Measurements from ENCODE around the gene REXO5.

Gene REXO5

GRCh38 chr16:20879175-20880040 is 73.1 kb downstream of the REXO5 start:
- DNase-seq = no peak

DNA sequence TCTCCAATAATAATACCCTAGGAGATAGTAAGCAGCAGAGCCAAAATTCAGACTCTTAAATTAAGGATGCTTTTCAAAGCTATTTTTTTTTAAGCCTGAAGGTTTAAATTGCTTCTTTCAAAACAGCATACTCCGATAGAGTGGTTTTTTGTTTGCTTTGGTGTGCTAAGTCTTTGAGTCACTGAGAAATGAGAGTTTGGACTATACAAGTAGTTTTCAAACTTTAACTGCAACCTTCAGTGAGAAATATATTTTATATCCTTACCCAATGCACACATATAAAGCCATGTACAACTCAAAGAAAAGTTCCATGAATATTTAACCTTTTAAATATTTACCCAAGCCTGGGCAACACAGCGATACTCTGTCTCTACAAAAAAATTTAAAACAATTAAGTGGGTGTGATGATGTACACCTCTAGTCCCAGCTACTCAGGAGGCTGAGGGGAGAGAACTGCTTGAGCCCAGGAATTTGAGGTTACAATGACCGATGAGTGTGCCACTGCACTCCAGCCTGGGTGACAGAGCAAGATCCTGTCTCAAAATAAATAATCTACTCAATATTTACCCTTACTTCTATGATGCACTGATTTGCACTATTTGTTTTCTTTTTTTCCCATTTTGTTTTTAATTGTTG is 74.7 kb downstream of the REXO5 start:
- no peak for DNase-seq

DNA sequence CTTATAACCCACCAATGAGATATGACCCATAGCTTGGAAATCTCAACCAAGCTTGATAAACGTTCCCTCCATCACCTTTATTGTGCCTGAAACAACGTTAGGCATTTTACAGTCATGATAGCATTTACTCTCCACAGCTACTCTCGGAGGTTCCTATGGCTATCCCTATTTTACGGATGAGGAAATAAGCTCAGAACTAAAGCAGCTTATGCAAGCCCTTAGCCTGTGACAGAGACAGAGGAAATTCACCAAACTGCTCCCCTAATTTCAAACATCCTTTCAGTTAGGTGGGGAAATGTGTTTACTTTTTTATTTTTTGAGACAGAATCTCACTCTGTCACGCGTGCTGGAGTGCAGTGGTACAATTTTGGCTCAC is 75.2 kb downstream of the REXO5 start:
- no peak for DNase-seq

DNA sequence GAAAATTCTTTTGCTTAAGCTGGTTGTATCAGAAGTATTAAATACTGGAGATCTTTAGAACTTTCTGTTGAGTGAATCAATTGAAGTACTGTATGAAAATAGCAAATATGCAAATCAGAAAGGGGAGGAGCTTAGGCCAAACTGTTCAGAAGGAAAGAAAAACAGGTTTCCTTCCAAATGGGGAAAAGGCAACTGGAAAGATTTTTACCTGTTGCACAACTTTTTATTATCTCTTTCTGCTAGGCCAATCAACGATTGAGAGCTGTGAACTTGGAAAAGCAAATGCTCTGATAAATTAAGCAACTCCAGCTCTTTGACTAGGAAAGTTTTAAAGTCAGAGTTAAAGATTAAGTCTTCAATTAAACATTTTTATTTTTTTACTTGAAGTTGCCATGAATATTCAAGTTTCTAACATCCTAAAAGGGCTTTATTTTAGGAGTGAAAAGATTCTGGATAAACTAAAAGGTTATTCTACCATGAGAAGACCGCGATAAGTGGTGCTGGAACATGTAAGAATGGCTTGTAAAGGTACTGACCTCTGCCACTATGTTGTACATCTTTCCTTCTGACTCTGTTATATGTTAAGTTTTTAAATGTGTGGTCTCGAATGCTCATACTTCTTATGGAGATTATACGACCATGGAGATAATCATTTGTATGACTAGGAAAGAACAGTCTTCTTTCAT is 77.4 kb downstream of the REXO5 start:
- DNase-seq = no peak

DNA sequence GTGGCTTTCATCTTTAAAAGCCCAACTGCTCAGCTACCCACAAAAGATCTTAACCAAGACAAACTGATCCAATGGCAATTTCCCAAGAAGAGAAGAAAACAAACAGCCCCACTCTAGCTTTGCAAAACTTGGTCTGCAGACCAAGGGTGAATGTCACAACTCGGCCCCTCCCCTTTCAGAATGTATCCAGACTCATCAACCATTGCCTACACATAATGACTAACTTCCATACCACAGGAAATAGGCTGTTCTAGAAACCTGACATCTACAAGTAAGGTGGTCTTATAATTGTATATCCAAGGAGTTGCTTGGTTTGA is 77.9 kb downstream of the REXO5 start:
- no peak for DNase-seq

GRCh38 chr16:20886320-20886719 is 80.0 kb downstream of the REXO5 start:
- no peak for DNase-seq

DNA sequence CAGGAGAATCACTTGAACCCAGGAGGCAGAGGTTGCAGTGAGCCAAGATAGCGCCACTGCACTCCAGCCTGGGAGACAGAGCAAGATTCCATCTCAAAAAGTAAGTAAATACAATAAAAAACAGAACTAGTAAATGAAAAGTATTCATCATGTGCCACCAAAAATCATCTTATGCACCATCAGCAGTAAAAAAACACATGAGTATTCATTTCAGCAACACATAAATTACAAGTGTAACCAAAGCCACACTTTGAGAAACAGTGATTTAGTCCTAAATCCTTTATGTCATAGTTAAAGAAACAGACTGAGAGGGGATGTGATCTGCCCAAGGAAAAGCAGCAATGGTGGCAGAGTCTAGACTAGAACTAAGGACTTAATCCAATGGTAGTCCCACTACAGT is 80.9 kb downstream of the REXO5 start:
- no peak for DNase-seq

GRCh38 chr16:20889625-20890275 is 83.4 kb downstream of the REXO5 start:
- no peak for DNase-seq

GRCh38 chr16:20894388-20894787 is 88.1 kb downstream of the REXO5 start:
- no peak for DNase-seq

- no peak for DNase-seq
Measured at GRCh38 chr16:20897253-20897897, 91.0 kb downstream of the REXO5 start.

DNA sequence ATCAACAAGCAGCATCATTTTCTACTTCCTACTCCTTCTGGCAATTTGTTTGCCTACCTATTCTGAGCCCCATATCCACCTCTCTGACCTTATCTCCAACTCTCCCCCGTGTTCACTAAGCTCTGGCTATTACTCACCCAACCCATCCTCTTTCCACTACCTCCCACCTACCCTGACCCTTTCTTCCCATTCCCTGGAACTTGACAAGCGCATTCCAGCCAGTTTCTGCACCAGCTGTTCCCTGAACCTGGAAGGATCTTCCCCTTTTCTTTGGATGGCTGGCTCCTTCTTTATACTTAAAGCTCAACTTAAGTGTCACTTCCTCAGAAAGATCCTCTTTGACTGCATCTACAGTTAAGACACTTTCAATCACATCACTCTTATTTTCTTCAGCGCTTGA is 91.6 kb downstream of the REXO5 start:
- no peak for DNase-seq

- no peak for DNase-seq
Measured at GRCh38 chr16:20899071-20899470, 92.7 kb downstream of the REXO5 start.

Measured in NCI-H2227 treated with DMSO at 0.1 percent for 48 hours (cell line).